Mucosa of rectum (tissue), 2 donors: ENCODE data around the gene ZNF691.

Experiments
- H3K27ac ChIP-seq, 2 donors: one replicate each; pipeline ENCODE4 v1.7.0; 2013; ENCODE audit warnings: inconsistent platforms in 2 of 2, low read depth in 2 of 2, low read length in 2 of 2
- H3K27me3 ChIP-seq, 2 donors: one replicate each; pipeline ENCODE4 v1.7.0; 2013; ENCODE audit warnings: low read length in 2 of 2; ENCODE audit not compliant: control insufficient read depth in 2 of 2, insufficient read depth in 2 of 2
- H3K36me3 ChIP-seq, 2 donors: one replicate each; pipeline ENCODE4 v1.7.0; 2013; ENCODE audit warnings: low read length in 2 of 2; ENCODE audit not compliant: control insufficient read depth in 2 of 2, insufficient read depth in 2 of 2
- H3K4me1 ChIP-seq, 2 donors: one replicate each; pipeline ENCODE4 v1.7.0; 2013; ENCODE audit warnings: low read length in 2 of 2, mild to moderate bottlenecking in 1 of 2; ENCODE audit not compliant: control insufficient read depth in 2 of 2, insufficient read depth in 2 of 2
- H3K4me3 ChIP-seq, 2 donors: one replicate each; pipeline ENCODE4 v1.7.0; 2013; ENCODE audit warnings: low read length in 2 of 2
- H3K9ac ChIP-seq, 2 donors: one replicate each; pipeline ENCODE4 v1.7.0; 2013; ENCODE audit warnings: low read length in 2 of 2, low read depth in 1 of 2, mild to moderate bottlenecking in 1 of 2
- H3K9me3 ChIP-seq, 2 donors: one replicate each; pipeline ENCODE4 v1.7.0; 2013; ENCODE audit warnings: low read length in 2 of 2; ENCODE audit not compliant: control insufficient read depth in 2 of 2
- donor health status: healthy.
- donor health status: Normal muscosa, but diverticular disease.

Gene ZNF691

DNA sequence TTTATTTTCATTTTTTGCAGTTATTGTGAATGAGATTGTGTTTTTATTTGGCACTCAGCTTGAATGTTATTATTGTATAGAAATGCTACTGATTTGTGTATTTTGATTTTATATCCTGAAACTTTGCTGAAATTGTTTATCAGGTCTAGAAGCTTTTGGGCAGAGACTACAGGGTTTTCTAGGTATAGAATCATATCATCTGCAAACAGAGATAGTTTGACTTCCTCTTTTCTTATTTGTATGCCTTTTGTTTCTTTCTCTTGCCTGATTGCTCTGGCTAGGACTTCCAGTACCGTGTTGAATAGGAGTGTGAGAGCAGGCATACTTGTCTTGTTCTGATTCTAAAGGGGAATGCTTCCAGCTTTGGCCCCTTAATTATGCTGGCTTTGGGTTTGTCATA lies 27.3 kb downstream of the ZNF691 start:
- no peak overlapping the region for H3K9ac ChIP-seq
- no peak overlapping the region for H3K4me3 ChIP-seq
- no peak overlapping the region for H3K27ac ChIP-seq
- H3K9me3 ChIP-seq: no peaks in the 10 kb centered on the region
- H3K36me3 ChIP-seq: no peaks in the 10 kb centered on the region
- H3K4me1 ChIP-seq: no peaks in the 10 kb centered on the region
- no peaks in the 10 kb centered on the region for H3K27me3 ChIP-seq

DNA sequence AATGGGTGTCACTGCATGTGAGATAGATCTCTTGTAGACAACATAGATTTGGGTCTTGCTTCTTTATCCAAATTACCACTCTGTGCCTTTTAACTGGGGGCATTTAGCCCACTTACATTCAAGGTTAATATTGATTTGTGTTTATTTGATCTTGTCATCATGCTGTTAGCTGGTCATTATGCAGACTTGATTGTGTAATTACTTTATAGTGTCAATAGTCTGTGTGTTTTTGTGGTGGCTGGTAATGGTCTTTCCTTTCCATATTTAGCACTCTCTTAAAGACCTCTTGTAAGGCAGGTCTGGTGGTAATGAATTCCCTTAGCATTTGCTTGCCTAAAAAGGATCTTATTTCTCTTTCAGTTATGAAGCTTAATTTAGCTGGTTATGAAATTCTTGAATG lies 29.6 kb downstream of the ZNF691 start:
- Histone ChIP-seq H3K27ac (no peak overlapping the region), H3K4me1 (no peaks in the 10 kb centered on the region), H3K9ac (no peak overlapping the region), H3K27me3 (no peaks in the 10 kb centered on the region), H3K9me3 (no peaks in the 10 kb centered on the region), H3K36me3 (no peaks in the 10 kb centered on the region), H3K4me3 (no peak overlapping the region)

DNA sequence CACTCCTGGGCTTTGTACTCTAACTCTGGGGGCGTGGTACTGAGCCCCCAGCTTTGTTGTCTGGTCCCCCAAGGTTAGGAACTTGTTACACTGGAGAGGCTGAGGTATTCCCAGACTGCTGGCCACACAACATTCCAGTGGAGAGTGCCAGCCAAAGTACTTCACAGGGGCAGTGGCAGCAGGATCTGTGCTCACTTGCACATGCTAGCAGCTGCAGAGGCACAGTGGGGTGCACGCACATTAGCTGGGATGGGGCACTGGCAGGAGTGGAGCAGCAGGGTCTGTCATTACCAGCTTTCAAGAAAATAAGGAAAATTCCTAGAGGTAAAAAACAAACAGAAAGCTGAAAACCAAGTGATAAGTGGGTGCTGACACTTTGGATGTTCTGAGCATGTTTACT lies 31.0 kb downstream of the ZNF691 start:
- Histone ChIP-seq H3K4me1 (no peaks in the 10 kb centered on the region), H3K9ac (no peak overlapping the region), H3K4me3 (no peak overlapping the region), H3K27ac (no peak overlapping the region), H3K27me3 (no peaks in the 10 kb centered on the region), H3K9me3 (no peaks in the 10 kb centered on the region), H3K36me3 (no peaks in the 10 kb centered on the region)

DNA sequence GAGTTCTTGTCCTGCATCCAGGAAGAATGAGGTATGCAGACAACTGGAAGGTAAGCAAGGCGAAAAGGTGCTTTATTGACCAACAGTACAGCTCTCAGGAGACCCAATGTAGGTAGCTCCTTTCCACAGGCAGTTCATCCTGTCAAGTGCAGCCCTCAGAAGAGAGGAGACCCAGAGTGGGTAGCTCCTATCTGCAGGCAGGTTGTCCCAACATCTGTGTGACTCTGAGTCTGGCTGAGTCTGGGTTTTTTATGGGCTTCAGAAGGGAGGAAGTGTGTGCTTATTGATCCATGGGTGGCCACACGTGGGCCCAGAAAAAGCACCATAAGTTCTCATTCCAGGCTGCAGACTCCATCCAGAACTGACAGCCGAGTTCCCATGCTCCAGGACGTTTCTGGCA lies 34.0 kb downstream of the ZNF691 start:
- Histone ChIP-seq H3K9ac (no peak overlapping the region), H3K36me3 (no peaks in the 10 kb centered on the region), H3K27me3 (no peaks in the 10 kb centered on the region), H3K27ac (no peak overlapping the region), H3K4me1 (no peaks in the 10 kb centered on the region), H3K4me3 (no peak overlapping the region), H3K9me3 (no peaks in the 10 kb centered on the region)

DNA sequence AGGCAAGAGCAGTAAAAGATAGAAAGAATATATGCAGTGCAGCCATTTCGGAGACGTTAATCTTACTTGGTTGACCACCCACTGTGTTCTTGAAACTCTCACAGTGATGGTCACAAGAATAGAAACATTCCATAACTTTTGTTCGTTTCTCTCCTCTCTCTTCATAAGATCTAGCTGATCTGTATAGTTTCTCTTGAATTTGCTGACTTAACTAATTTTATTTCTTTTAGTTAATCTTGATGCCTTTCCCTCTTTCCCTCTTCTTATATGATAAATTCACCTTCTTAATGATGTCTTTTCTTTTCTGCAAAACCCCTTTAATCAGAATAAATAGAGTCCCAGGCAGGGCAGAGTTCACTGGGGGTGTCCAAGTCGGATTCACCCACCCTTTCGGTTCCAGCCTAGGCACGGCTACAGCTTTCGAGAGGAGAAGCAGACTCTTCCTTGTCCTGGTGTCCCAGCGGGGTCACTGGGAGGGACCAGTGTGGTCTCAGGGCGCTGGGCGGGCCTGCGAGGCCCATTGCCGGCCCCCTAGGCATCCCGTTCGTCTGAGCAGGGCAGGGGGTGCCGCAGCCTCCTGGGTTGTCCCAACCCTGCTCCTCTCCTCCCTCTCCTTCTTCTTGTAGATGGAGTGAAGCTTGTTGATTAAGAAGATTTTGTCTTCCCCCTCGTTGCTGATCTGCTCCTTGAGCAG lies 39.8 kb downstream of the ZNF691 start:
- H3K36me3 ChIP-seq: no peaks in the 10 kb centered on the region
- no peaks in the 10 kb centered on the region for H3K9me3 ChIP-seq
- H3K9ac ChIP-seq: no peak overlapping the region
- no peaks in the 10 kb centered on the region for H3K4me1 ChIP-seq
- no peak overlapping the region for H3K4me3 ChIP-seq
- H3K27ac ChIP-seq: no peak overlapping the region
- H3K27me3 ChIP-seq: no peaks in the 10 kb centered on the region

DNA sequence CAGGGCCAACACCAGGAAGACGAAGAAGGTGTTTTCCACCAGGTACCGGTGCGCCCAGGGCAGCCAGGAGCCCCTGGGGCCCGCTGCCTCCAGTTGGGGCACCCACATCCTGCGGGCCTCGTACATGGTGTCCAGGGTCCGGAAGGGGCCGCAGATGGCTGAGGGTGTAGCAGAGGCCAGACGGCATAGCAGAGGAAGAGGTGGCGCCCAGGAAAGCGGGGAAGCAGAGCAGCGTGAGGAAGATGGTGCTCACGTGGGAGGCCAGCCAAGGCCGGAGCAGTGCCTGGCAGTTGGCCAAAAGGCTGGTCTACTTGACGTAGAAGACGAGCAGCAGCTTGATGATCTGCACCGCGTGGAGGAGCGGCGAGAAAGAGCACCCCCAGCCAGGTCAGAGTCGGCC lies 40.4 kb downstream of the ZNF691 start:
- H3K4me1 ChIP-seq: no peaks in the 10 kb centered on the region
- no peak overlapping the region for H3K27ac ChIP-seq
- no peaks in the 10 kb centered on the region for H3K27me3 ChIP-seq
- no peak overlapping the region for H3K4me3 ChIP-seq
- H3K9me3 ChIP-seq: no peaks in the 10 kb centered on the region
- no peak overlapping the region for H3K9ac ChIP-seq
- H3K36me3 ChIP-seq: no peaks in the 10 kb centered on the region

DNA sequence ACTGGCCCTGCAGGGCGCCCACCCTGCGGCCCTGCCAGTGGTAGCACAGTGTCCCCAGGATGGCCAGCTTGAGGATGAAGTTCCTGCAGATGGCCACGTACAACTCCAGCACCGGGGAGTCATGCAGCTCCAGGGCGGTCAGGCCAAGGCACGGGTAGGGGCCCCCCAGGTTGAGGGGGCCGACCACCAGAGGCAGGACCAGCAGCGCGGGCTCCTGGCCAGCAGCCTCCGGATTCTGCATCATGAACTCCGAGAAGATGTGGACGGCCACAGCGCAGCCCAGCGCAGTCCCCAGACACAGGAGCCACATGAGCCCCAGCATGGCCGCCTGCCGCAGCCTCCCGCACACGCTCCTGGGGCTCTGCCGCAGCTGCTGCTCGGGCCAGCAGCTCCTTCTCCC lies 41.0 kb downstream of the ZNF691 start:
- no peaks in the 10 kb centered on the region for H3K27me3 ChIP-seq
- H3K9ac ChIP-seq: no peak overlapping the region
- no peak overlapping the region for H3K27ac ChIP-seq
- no peaks in the 10 kb centered on the region for H3K36me3 ChIP-seq
- H3K4me3 ChIP-seq: no peak overlapping the region
- no peaks in the 10 kb centered on the region for H3K4me1 ChIP-seq
- H3K9me3 ChIP-seq: no peaks in the 10 kb centered on the region

DNA sequence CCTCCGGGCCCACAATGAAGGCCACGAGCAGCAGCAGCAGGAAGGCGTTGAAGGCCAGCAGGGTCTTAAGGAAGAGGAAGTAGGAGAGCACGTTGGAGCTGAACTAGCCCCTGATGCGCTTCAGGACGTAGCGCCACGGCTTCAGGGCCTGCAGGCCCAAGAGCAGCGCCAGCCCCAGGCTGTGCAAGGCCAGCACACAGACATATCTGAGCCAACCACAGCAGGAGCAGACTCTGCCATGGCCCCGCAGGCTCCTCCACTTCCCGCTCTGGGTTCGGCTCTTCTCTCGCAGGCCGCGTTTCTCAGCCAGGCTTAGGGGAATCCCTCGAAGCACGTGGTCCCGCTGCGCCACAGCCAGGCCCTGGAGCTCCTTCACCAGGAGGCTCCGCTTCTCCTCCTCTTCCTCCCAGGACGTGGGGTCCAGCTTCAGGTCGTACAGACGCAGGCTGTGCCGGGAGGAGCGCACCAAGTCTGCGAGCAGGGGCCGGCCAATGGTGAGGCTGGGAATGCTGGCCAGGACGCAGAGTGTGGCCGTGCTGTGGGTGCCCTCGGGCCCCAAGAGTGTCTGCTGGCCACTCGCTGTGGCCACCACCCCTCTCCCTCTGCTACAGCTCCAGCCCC lies 41.7 kb downstream of the ZNF691 start:
- Histone ChIP-seq H3K4me3 (no peak overlapping the region), H3K4me1 (no peaks in the 10 kb centered on the region), H3K27me3 (no peaks in the 10 kb centered on the region), H3K36me3 (no peaks in the 10 kb centered on the region), H3K9ac (no peak overlapping the region), H3K9me3 (no peaks in the 10 kb centered on the region), H3K27ac (no peak overlapping the region)

DNA sequence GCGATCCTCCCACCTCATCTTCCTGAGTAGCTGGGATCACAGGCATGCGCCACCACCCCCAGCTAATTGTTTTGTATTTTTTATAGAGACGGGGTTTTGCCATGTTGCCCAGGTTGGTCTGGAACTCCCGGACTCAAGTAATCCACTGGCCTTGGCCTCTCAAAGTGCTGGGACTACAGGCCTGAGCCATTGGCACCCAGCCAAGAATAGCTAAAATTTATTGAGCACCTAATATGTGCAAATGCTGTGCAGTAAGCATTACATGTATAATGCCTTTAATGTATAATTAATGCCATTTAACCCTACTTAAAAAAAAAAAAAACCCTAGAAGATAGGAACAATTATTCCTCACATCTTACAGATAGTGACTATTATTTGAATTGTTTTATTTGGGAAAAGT lies 42.9 kb downstream of the ZNF691 start:
- no peak overlapping the region for H3K27ac ChIP-seq
- no peak overlapping the region for H3K9ac ChIP-seq
- H3K4me1 ChIP-seq: no peaks in the 10 kb centered on the region
- H3K27me3 ChIP-seq: no peaks in the 10 kb centered on the region
- no peaks in the 10 kb centered on the region for H3K9me3 ChIP-seq
- H3K36me3 ChIP-seq: no peaks in the 10 kb centered on the region
- no peak overlapping the region for H3K4me3 ChIP-seq

DNA sequence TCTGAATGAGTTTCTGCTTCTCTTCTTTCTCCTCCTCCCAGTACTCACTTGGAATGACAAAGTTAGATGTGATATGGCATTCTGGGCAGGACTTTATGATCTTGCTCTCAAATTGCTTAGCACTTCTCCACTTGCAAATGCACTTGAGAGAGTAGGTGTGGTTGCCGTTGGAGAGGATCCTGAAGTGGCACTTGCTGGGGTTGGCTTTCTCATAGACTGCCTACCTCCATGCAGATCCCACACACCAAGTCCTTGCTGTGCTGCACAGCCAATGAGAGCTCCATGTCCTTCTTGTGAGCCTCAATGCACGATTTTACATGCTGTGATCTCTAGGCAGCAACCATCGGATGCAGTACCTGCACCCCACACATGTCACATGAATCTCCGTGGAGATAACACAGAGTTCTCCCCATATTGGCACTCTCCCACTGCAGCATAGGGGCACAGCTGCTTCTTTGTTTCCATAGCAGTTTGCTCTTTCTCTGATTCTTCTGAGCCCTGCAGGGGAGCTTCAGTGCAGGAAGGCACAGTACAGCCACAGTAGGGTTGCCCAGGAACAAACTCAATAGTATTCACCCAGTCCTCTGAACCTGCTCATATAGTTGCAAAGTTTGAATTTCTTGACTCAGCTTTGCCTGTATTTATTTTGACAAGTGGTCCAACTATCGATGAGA lies 45.2 kb downstream of the ZNF691 start:
- no peak overlapping the region for H3K4me3 ChIP-seq
- H3K9me3 ChIP-seq: no peaks in the 10 kb centered on the region
- H3K4me1 ChIP-seq: no peaks in the 10 kb centered on the region
- H3K27ac ChIP-seq: no peak overlapping the region
- no peaks in the 10 kb centered on the region for H3K27me3 ChIP-seq
- H3K36me3 ChIP-seq: no peaks in the 10 kb centered on the region
- no peak overlapping the region for H3K9ac ChIP-seq
